ENCODE results near the gene SDF2L1.

Gene SDF2L1

GRCh38 chr22:21685164-21685513, 43.0 kb downstream of the SDF2L1 start:
- no peak for DNase-seq (ENCODE audit: extremely low spot score)
- POLR2A ChIA-PET: no interaction called here
- no peak for TF ChIP-seq L3MBTL2 (conservative IDR thresholded peaks at IDR 0.05)
- TF ChIP-seq LEF1 (IDR thresholded peaks at IDR 0.05; ENCODE audit: borderline replicate concordance): no peak
- no peak for TF ChIP-seq BHLHE40 (IDR thresholded peaks at IDR 0.05; ENCODE audit: borderline replicate concordance)
- no peak for TF ChIP-seq NFRKB (IDR thresholded peaks at IDR 0.05)
- TF ChIP-seq SUZ12 (IDR thresholded peaks at IDR 0.05): no peak
- TF ChIP-seq TARDBP (IDR thresholded peaks at IDR 0.05): no peak
- CTCF ChIA-PET: interaction anchor here (0.6 kb wide), 2 partner anchors 59 to 798 kb away, joined by 3 read pairs; no protein-coding TSS in a partner anchor

- ChIA-PET POLR2A (no interaction called here), CTCF (no interaction called here)
Observed at GRCh38 chr22:21686193-21686608, 44.1 kb downstream of the SDF2L1 start.

GRCh38 chr22:21686634-21687393, 44.7 kb downstream of the SDF2L1 start:
- ChIA-PET POLR2A (interaction anchor here (0.8 kb wide), 1 partner anchor 11 kb away, joined by 3 read pairs; no protein-coding TSS in a partner anchor), CTCF (no interaction called here)
- no peak for DNase-seq (ENCODE audit: extremely low spot score)
- TF ChIP-seq SUZ12 (IDR thresholded peaks at IDR 0.05): no peak
- no peak for TF ChIP-seq TARDBP (IDR thresholded peaks at IDR 0.05)
- no peak for TF ChIP-seq LEF1 (IDR thresholded peaks at IDR 0.05; ENCODE audit: borderline replicate concordance)
- no peak for TF ChIP-seq ELF4 (IDR thresholded peaks at IDR 0.05)
- TF ChIP-seq FOXK2 (IDR thresholded peaks at IDR 0.05): no peak
- TF ChIP-seq CTBP1 (IDR thresholded peaks at IDR 0.05; ENCODE audit: borderline replicate concordance): no peak
- TF ChIP-seq L3MBTL2 (conservative IDR thresholded peaks at IDR 0.05): no peak
- no peak for TF ChIP-seq NFRKB (IDR thresholded peaks at IDR 0.05)
- TF ChIP-seq PKNOX1 (IDR thresholded peaks at IDR 0.05): no peak
- TF ChIP-seq FOXA1 (IDR thresholded peaks at IDR 0.05): no peak
- no peak for TF ChIP-seq HDGF (IDR thresholded peaks at IDR 0.05; ENCODE audit: borderline replicate concordance)
- TF ChIP-seq ARNT (IDR thresholded peaks at IDR 0.05): no peak

More at GRCh38 chr22:21686193-21686608, 44.1 kb downstream of the SDF2L1 start:
- TF ChIP-seq BHLHE40 (IDR thresholded peaks at IDR 0.05; ENCODE audit: borderline replicate concordance): no peak
- no peak for TF ChIP-seq HDGF (IDR thresholded peaks at IDR 0.05; ENCODE audit: borderline replicate concordance)
- TF ChIP-seq PKNOX1 (IDR thresholded peaks at IDR 0.05): no peak
- TF ChIP-seq FOXM1 (IDR thresholded peaks at IDR 0.05; ENCODE audit: borderline replicate concordance): no peak
- no peak for TF ChIP-seq TARDBP (IDR thresholded peaks at IDR 0.05)
- no peak for TF ChIP-seq CTBP1 (IDR thresholded peaks at IDR 0.05; ENCODE audit: borderline replicate concordance)
- TF ChIP-seq ELF4 (IDR thresholded peaks at IDR 0.05): no peak
- DNase-seq (ENCODE audit: extremely low spot score): no peak

- DNase-seq (ENCODE audit: extremely low spot score): no peak
- POLR2A ChIA-PET: interaction anchor here (0.8 kb wide), 1 partner anchor 10 kb away, joined by 3 read pairs; no protein-coding TSS in a partner anchor
- TF ChIP-seq FOXA1 (IDR thresholded peaks at IDR 0.05) (no peak), BHLHE40 (IDR thresholded peaks at IDR 0.05; ENCODE audit: borderline replicate concordance) (no peak), FOXM1 (IDR thresholded peaks at IDR 0.05; ENCODE audit: borderline replicate concordance) (no peak), ZNF384 (IDR thresholded peaks at IDR 0.05) (no peak), L3MBTL2 (conservative IDR thresholded peaks at IDR 0.05) (no peak), LEF1 (IDR thresholded peaks at IDR 0.05; ENCODE audit: borderline replicate concordance) (no peak), ARNT (IDR thresholded peaks at IDR 0.05) (no peak), CTBP1 (IDR thresholded peaks at IDR 0.05; ENCODE audit: borderline replicate concordance) (no peak), HDGF (IDR thresholded peaks at IDR 0.05; ENCODE audit: borderline replicate concordance) (no peak), PKNOX1 (IDR thresholded peaks at IDR 0.05) (no peak), ELF4 (IDR thresholded peaks at IDR 0.05) (no peak), NFRKB (IDR thresholded peaks at IDR 0.05) (no peak)
- CTCF ChIA-PET: no interaction called here
Observed at GRCh38 chr22:21687685-21688259, 45.7 kb downstream of the SDF2L1 start.

- CTCF ChIA-PET: no interaction called here
- POLR2A ChIA-PET: no interaction called here
- no peak for DNase-seq (ENCODE audit: extremely low spot score)
- TF ChIP-seq ARNT (IDR thresholded peaks at IDR 0.05) (no peak), L3MBTL2 (conservative IDR thresholded peaks at IDR 0.05) (no peak), FOXM1 (IDR thresholded peaks at IDR 0.05; ENCODE audit: borderline replicate concordance) (no peak), TARDBP (IDR thresholded peaks at IDR 0.05) (no peak), BHLHE40 (IDR thresholded peaks at IDR 0.05; ENCODE audit: borderline replicate concordance) (no peak), ELF4 (IDR thresholded peaks at IDR 0.05) (no peak)
Observed at GRCh38 chr22:21688341-21688705, 46.2 kb downstream of the SDF2L1 start.

GRCh38 chr22:21688706-21689381, 46.7 kb downstream of the SDF2L1 start:
- no peak for DNase-seq (ENCODE audit: extremely low spot score)
- TF ChIP-seq FOXA1 (IDR thresholded peaks at IDR 0.05) (no peak), LEF1 (IDR thresholded peaks at IDR 0.05; ENCODE audit: borderline replicate concordance) (no peak), SP1 (IDR thresholded peaks at IDR 0.05) (no peak), PKNOX1 (IDR thresholded peaks at IDR 0.05) (no peak), ELF4 (IDR thresholded peaks at IDR 0.05) (no peak), HDGF (IDR thresholded peaks at IDR 0.05; ENCODE audit: borderline replicate concordance) (no peak), ZNF384 (IDR thresholded peaks at IDR 0.05) (no peak), CTBP1 (IDR thresholded peaks at IDR 0.05; ENCODE audit: borderline replicate concordance) (no peak), FOXK2 (IDR thresholded peaks at IDR 0.05) (no peak)
- CTCF ChIA-PET: no interaction called here
- POLR2A ChIA-PET: no interaction called here
